ENCODE data around the gene C5orf24.
A peak's percentile ranks its signal among the peaks of the same experiment; 100 is the strongest.
"Not testable (repeated sequence)": the region's sequence is repeated elsewhere in the genome, so short reads cannot be mapped to it uniquely, and the experiment has no call there.

Gene C5orf24

DNA sequence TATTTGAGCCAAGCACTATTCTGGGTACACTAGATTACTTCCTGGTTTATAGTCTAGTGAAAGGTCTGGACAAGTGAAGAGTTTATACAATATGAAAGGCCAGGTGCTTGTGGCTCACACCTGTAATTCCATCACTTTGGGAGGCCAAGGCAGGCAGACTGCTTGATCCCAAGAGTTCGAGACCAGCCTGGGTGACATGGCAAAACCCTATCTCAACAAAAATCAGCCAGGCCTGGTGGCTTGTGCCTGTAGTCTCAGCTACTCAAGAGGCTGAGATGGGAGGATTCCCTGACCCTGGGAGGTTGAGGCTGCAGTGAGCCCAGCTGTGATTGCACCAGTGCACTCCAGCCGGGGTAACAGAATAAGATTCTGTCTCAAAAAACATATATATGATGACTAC is 18.9 kb downstream of the C5orf24 start:
- DNase-seq, result no peak

- DNase-seq, result peak; percentile 5
Observed at GRCh38 chr5:134873494-134873893, 27.7 kb downstream of the C5orf24 start.

GRCh38 chr5:134873987-134874830 is 28.4 kb downstream of the C5orf24 start, which contains the start of gene TXNDC15:
Gene TXNDC15, plus strand, starts transcription at chr5:134874371. Its CDS starts 57 bp downstream, at chr5:134874428.
- peak; percentile 63 to 71 for DNase-seq

GRCh38 chr5:134874831-134875655 is 29.3 kb downstream of the C5orf24 start:
- DNase-seq, result peak; percentile 17 to 28

DNA sequence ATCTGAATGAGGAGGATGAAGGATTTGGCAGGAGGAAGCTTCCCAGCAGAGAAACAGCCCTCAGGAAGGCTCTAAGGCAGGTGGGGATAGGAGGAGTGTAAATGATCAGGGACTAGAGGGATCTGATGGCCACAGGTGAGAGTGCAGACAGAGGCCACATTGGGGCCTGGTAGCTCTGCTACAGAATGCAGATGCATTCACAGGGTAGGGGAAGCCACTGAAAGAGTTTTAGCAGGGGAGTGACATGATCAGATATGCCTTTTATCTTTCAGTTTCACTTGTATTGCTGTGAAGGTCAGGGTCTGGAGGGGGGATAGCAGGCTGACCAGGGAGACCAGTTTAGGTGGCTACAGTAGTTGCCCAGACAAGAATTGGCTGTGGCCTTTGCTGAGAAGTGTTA is 31.4 kb downstream of the C5orf24 start:
- no peak for DNase-seq

DNA sequence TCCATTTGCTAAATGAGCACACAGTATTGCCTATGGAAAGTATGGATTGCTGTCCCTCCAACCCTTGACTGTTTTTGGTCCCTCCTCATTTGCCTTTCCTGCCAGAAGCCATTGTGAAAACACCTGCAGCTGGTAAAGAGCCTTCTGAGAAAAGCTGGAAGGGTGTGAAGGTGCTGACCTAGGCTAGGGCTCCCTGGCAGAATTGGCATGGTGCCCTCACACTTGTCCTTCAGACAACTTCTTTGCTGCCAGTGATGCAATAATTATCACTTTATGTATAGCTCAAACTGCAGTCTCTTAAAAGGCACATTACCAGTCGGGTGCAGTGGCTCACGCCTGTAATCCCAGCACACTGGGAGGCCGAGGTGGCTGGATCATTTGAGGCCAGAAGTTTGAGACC is 32.6 kb downstream of the C5orf24 start:
- no peak for DNase-seq

GRCh38 chr5:134879456-134879855 is 33.7 kb downstream of the C5orf24 start:
- no peak for DNase-seq

GRCh38 chr5:134880937-134881336 is 35.2 kb downstream of the C5orf24 start:
- not testable (repeated sequence) for DNase-seq

DNA sequence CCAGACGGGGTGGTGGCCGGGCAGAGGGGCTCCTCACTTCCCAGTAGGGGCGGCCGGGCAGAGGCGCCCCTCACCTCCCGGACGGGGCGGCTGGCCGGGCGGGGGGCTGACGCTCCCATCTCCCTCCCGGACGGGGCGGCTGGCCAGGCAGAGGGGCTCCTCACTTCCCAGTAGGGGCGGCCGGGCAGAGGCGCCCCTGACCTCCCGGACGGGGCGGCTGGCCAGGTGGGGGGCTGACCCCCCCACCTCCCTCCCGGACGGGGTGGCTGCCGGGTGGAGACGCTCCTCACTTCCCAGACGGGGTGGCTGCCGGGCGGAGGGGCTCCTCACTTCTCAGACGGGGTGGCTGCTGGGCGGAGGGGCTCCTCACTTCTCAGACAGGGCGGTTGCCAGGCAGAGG is 35.9 kb downstream of the C5orf24 start:
- not testable (repeated sequence) for DNase-seq

- DNase-seq, result no peak
Observed at GRCh38 chr5:134887593-134888159, 41.9 kb downstream of the C5orf24 start.

DNA sequence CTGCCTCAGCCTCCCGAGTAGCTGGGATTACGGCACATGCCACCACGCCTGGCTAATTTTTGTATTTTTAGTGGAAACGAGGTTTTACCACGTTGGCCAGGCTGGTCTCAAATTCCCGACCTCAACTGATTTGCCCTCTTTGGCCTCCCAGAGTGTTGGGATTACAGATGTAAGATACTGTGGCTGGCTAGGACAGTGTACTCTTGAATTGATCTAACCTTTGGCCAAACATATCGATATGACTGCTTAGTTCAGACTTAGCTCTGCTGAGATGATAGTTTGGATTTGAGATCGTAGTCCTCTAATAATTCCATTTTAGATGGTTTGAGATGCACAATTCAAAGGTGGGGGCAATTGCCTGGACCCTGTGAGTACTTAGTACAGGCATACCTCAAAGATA is 43.6 kb downstream of the C5orf24 start:
- DNase-seq, result no peak

GRCh38 chr5:134891473-134891872 is 45.7 kb downstream of the C5orf24 start:
- no peak for DNase-seq

- DNase-seq, result no peak
Observed at GRCh38 chr5:134892282-134892681, 46.5 kb downstream of the C5orf24 start.

DNA sequence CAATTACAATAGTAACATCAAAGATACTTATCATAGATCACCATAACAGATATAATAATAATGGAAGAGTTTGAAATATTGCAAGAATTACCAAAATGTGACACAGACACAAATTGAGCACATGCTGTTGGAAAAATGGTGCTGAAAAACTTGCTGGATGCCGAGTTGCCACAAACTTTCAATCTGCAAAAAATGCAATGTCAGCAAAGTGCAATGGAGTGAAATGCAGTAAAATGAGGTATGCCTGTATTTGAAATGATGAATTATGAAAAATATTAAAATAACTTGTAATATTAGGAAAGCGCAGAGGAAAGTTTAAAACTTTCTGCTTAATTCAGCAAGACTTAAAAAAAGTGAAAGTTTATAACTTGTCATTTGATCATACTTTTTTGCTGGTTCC is 47.2 kb downstream of the C5orf24 start:
- DNase-seq, result no peak

DNA sequence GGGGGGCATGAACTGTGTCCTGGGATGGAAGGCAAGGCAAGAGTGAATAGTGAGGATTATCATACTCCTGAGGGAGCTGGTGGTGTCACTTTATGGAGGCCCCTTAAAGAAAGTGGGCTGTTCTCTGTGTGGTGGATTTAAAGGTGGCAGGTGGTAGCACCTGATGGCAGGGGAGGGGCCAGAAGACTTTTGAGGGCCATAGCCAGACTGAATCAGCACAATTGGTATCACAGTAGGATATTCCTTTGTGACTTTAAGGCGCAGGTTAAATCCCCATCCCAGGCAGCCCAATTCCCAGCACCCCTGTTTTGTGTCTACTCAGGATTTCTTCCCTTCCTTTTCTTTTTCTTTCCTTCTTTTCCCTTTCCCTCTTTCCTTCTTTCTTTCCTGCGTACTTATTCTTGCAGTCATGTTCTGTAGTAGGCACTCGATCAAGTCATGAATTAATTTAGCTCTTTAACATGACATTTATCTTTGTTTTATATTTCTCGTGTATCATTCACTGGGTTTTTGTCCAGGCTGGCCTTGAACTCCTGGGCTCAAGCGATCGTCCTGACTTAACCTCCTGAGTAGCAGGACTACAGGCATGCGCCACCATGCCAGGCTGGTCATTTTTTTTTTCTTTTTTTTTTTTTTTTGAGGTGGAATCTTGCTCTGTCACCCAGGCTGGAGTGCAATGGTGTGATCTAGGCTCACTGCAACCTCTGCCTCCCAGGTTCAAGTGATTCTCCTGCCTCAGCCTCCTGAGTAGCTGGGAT is 48.2 kb downstream of the C5orf24 start:
- DNase-seq, result no peak

DNA sequence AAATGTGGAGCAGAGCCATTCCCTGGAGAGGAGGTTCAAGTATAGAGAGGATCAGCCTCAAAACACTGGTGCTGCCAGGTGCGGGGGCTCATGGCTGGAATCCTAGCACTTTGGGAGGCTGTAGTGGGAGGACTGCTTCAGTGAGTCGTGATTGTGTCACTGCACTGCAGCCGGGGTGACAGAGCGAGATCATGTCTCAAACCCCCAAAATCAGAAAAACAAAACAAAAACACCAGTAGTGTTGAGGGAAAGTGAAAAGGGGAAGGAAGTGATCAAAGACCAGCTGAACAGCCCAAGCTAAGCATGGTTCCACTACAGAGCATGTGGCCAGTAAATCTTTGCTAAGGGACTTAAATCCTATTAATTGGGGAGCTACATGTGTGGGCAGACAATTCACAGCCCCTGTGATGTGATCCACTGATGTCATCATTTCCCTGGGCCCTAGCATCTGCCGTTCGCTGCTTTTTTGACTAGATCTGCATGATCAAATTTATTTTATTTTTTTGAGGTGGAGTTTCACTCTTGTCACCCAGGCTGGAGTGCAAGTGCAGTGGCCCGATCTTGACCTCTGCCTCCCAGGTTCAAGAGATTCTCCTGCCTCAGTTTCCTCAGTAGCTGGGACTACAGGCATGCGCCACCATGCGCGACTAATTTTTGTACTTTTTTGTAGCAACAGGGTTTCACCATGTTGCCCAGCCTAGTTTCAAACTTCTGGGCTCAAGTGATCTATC is 56.5 kb downstream of the C5orf24 start:
- no peak for DNase-seq

DNA sequence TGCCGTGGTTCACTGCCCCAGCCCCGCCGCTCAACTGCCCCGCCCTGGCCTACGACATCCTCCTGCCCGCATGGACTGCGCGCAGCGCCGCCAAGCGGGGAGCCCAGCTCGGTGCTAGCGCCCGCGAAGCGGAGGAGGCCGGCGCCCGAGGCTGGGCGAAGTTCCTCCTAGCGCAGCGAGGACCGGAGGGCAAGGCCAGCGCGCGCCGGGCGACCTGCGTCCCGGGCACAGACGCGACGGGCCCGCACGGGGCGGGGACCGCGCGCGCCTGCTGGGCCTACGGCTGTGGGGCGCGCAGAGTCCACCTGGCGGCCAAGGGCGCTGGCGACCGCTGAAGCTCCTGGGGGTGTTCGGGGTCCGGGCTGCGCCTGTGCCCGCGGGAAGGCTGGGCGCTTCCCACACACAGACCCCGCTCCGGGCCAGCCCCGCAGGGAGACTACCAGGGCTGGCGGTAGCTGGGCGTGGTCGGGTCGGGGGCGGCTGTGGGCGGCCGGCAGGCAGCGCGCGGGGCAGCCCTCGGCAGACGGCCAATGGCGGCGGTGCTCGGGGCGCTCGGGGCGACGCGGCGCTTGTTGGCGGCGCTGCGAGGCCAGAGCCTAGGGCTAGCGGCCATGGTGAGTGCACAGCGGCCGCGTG is 59.0 kb downstream of the C5orf24 start, which contains the start of gene PCBD2:
Gene PCBD2 (plus strand): TSS at position 522 of the 636 bp plus-strand sequence. CDS start 9 bp downstream, at position 531.
- DNase-seq, result peak; percentile 87

GRCh38 chr5:134905246-134905996 is 59.7 kb downstream of the C5orf24 start:
- peak; percentile 49 to 54 for DNase-seq

DNA sequence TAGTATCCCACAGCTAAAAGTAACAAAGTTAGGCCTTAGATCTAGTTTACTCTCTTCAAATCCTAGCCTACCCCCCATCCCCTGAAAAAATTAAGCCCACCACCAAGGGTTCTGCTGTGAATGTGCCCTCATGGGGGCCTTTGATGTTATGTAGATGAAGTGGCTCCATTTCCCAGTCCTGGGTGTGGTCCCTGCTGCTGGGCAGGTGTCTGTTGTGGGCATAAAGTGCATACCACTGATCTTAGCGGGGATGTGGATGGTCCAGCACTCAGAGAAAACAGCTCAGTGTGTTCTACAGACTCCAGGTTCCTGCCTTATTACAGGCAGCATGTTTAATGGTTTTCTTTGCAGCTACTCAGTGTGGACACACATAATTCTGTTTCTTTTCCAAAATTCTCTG is 61.0 kb downstream of the C5orf24 start:
- DNase-seq, result no peak

Measured in activated CD4-positive, alpha-beta T cell treated with anti-CD3 and anti-CD28 coated beads, Interleukin-2, amount 50 U/mL, for 4 hours (primary cell).